Thyroid gland (tissue), 4 donors: ENCODE results near the gene EXOC7. TPM values are rescaled to one million over a fixed set of nuclear protein-coding genes. Genes with fewer than 3 reads are reported as not detected.

Source experiments
- DNase-seq, 2 donors: peaks; one replicate each; pipeline ENCODE4 v3.0.0-alpha.2; 2019
- H3K27ac ChIP-seq, 3 donors: fragments of 200-600 bp; sonication (generic); 1 replicate in 2 of 3; 2 replicates in 1 of 3; pipeline ENCODE4 v1.5.1; 2016 to 2019; ENCODE audit warnings: mild to moderate bottlenecking in 1 of 3, moderate library complexity in 1 of 3
- H3K27me3 ChIP-seq: fragments of 200-600 bp; sonication (generic); one replicate; pipeline ENCODE4 v1.5.1; 2019
- H3K36me3 ChIP-seq, 2 donors: fragments of 200-600 bp; sonication (generic); one replicate each; pipeline ENCODE4 v1.5.1; 2016 to 2019
- H3K4me1 ChIP-seq, 2 donors: fragments of 200-600 bp; sonication (generic); one replicate each; pipeline ENCODE4 v1.5.1; 2017 to 2019
- H3K4me3 ChIP-seq, 3 donors: fragments of 200-600 bp; sonication (generic); replicated peaks in 1 of 3; 1 replicate in 2 of 3; 2 replicates in 1 of 3; pipeline ENCODE4 v1.5.1; 2016; ENCODE audit warnings: mild to moderate bottlenecking in 1 of 3
- H3K9me3 ChIP-seq: fragments of 200-600 bp; sonication (generic); one replicate; pipeline ENCODE4 v1.5.1; 2017
- POLR2A ChIP-seq, 2 donors: fragments of 450-650 bp; IDR thresholded peaks; one replicate each; pipeline ENCODE4 v1.6.1; 2017; ENCODE audit warnings: antibody characterized with exemption in 2 of 2, mild to moderate bottlenecking in 2 of 2, moderate library complexity in 1 of 2
- WGBS, 2 donors: methylation state at CpG; one replicate each; pipeline ENCODE4 v1.1.5; 2017; 5-methylcytosine and 5-hydroxymethylcytosine counted together
- intact Hi-C: fragments of 100-400 bp; cut with DNase I; formaldehyde crosslinking; loops from one replicate; pipeline ENCODE4 v1.15.1; 2023
- total RNA-seq, 4 donors: library from RNA; depleted of rRNA; stranded (reverse); fragments of >200 nt; gene quantifications; one replicate each; pipeline ENCODE4 v1.2.3, GENCODE V29; 2016
- TF ChIP-seq, protein P1 (sequence below), 6 experiments: fragments of 200-600 bp in 3 of 6; fragments of 450-650 bp in 3 of 6; sonication (generic) in 3 of 6; IDR thresholded peaks; one replicate each; pipeline ENCODE4 v1.5.1; 2016 to 2019; ENCODE audit warnings: antibody characterized with exemption in 6 of 6, mild to moderate bottlenecking in 2 of 6, inconsistent platforms in 1 of 6, moderate library complexity in 1 of 6

Gene EXOC7
- total RNA-seq, 4 donors from 2014 or later: 97.8 to 131 (median 115) TPM

DNA sequence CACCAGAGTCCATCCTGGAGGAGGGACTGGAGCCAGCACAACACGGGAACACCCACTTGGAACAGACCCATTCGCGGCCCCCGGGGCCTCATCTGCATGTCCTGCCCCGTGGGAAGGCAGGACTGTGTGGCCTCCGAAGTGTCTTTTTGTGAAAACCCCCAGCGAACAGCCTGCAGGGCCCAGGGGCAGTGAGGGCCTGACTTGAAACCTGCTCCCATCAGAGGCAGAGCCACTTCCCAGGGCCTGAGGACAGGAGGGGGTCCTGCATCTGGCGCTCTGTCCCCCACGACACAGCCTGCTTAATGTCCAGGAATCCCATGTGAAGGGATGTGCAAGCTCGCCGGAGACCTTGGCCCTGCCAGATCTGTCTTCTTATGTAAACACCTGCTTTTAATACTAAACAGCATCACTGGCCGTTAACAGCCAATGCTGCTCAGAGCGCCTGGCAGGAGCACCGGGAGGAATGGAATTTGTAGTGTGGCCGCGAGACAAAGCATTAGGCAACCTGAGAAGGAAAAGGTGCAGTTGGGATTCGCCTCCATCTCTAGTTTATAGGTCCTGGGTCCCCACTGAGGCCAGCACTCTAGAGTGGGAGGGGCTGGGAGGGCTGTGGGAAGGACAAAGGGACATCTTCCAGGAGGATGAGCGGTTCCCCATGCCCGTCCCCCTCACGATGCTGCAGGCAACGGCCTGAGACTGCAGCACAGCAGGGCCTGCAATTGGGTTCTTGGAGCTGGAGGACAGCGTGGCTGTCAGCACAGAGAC is 66.9 kb downstream of the EXOC7 start:
- Histone ChIP-seq H3K9me3 (no peaks in the 10 kb centered on the region), H3K27ac (no peak overlapping the region), H3K4me3 (no peak overlapping the region), H3K4me1 (no peaks in the 10 kb centered on the region), H3K27me3 (no peaks in the 10 kb centered on the region), H3K36me3 (peaks cover 35 to 36% of the 10 kb centered on the region in 2 donors)
- no peak for TF ChIP-seq POLR2A (IDR thresholded peaks at IDR 0.05)
- TF ChIP-seq, protein P1, sequence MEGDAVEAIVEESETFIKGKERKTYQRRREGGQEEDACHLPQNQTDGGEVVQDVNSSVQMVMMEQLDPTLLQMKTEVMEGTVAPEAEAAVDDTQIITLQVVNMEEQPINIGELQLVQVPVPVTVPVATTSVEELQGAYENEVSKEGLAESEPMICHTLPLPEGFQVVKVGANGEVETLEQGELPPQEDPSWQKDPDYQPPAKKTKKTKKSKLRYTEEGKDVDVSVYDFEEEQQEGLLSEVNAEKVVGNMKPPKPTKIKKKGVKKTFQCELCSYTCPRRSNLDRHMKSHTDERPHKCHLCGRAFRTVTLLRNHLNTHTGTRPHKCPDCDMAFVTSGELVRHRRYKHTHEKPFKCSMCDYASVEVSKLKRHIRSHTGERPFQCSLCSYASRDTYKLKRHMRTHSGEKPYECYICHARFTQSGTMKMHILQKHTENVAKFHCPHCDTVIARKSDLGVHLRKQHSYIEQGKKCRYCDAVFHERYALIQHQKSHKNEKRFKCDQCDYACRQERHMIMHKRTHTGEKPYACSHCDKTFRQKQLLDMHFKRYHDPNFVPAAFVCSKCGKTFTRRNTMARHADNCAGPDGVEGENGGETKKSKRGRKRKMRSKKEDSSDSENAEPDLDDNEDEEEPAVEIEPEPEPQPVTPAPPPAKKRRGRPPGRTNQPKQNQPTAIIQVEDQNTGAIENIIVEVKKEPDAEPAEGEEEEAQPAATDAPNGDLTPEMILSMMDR (IDR thresholded peaks at IDR 0.05): no peak
- WGBS, 2 donors: 57 to 63% methylated on average over 19 to 22 of the region's 22 CpGs
- DNase-seq: no peak
- intact Hi-C loops: no loop called here

DNA sequence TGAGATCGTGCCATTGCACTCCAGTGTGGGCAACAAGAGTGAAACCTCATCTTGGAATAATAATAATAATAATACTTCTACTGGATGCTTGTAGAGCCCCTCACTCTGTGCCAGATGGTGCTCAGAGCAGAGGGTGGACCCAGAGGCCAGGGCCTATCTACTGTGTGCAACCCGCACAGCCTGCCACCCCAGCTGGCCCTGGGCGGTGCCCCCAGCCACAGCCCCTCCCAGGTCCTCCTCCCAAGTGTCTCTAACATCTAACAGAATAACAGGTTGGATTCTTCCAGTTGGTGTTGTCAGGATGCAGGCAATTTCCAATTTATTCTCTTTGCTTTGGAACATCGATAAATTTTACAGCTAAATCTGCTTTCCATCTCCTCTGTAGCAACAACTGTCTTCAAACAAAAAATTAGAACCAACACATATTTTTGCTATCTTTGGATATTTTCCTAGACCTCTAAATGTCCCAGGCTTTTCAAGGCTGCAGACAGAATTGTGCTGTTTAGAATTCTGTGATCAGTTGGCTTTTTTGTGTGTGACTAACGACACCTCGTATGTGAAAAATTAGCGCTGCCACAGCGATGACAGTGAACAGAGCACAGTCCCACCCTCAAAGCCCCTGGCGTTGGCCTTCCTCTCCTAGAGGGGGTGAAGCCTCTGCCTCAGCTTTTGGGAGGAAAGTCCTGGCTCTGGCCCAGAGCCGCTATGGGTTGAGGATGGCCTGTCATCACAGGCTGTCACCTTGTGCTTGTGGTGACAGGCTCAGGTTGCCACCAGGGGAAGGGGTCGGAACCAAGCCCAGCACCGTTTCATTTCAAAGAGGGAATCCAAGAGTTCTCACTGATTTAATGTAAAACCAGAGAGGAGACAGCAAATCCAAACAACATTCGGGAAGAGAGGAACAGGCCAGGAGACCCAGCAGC is 68.9 kb downstream of the EXOC7 start:
- intact Hi-C loops: no loop called here
- WGBS, 2 donors: 89 to 94% methylated on average over 13 of the region's 13 CpGs
- TF ChIP-seq, protein P1 (IDR thresholded peaks at IDR 0.05): no peak
- TF ChIP-seq POLR2A (IDR thresholded peaks at IDR 0.05): no peak
- H3K36me3 ChIP-seq: peaks cover 15 to 16% of the 10 kb centered on the region in 2 donors
- H3K4me3 ChIP-seq: no peak overlapping the region
- H3K27ac ChIP-seq: no peak overlapping the region
- no peaks in the 10 kb centered on the region for H3K4me1 ChIP-seq
- no peaks in the 10 kb centered on the region for H3K9me3 ChIP-seq
- no peak for DNase-seq
- H3K27me3 ChIP-seq: no peaks in the 10 kb centered on the region

DNA sequence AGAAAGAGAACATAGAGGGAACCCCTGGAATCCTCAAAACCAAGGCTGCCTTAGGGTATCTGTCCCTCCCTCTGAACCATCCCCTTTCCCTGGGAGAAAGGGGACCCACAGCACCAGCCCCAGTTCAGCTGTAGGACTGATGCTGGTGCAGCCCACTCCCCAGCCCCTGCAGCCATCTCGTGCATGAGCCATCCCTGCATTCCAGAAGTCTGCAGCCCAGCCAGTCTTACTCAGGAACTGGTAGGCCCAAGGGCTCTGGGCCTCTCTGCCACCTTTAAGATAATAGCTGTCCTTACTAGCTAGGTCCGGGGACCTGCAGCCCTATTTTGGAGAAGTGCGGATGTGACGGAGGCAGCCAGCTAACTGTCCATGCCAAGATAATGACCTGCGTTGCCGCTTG is 70.4 kb downstream of the EXOC7 start:
- intact Hi-C loops: no loop called here
- TF ChIP-seq, protein P1 (IDR thresholded peaks at IDR 0.05): no peak
- TF ChIP-seq POLR2A (IDR thresholded peaks at IDR 0.05): no peak
- H3K27me3 ChIP-seq: no peaks in the 10 kb centered on the region
- no peak for DNase-seq
- H3K36me3 ChIP-seq: peaks cover 0 to 1% of the 10 kb centered on the region in 2 donors
- H3K9me3 ChIP-seq: no peaks in the 10 kb centered on the region
- no peaks in the 10 kb centered on the region for H3K4me1 ChIP-seq
- WGBS, 2 donors: 92 to 93% methylated on average over 6 of the region's 6 CpGs
- no peak overlapping the region for H3K27ac ChIP-seq
- H3K4me3 ChIP-seq: no peak overlapping the region

DNA sequence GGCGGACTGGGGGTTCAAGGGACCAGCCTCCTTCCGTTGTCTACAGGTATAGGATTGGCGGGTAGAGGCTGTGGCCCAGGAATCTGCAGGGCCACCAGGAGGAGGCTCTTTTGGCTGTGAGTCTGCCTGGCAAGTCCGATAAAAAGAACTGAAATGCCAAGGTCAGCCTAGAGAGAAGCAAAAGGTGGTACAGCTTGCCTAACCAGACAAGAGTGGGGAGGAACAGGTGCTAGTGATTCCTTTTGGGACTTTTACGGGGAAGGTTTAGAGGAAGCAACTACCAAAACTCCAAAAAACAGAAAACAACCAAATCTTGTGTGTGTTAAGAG is 70.8 kb downstream of the EXOC7 start:
- DNase-seq: no peak
- no peaks in the 10 kb centered on the region for H3K27me3 ChIP-seq
- WGBS, 2 donors: 94 to 99% methylated on average over 5 of the region's 5 CpGs
- TF ChIP-seq POLR2A (IDR thresholded peaks at IDR 0.05): no peak
- TF ChIP-seq, protein P1 (IDR thresholded peaks at IDR 0.05): no peak
- intact Hi-C loops: no loop called here
- no peak overlapping the region for H3K4me3 ChIP-seq
- no peaks in the 10 kb centered on the region for H3K9me3 ChIP-seq
- no peak overlapping the region for H3K27ac ChIP-seq
- no peaks in the 10 kb centered on the region for H3K36me3 ChIP-seq
- peaks cover 1 to 2% of the 10 kb centered on the region in 2 donors for H3K4me1 ChIP-seq
